ENCODE measurements around the gene NDEL1. TPM values are rescaled to one million over a fixed set of nuclear protein-coding genes. Genes with fewer than 3 reads are reported as not detected.

The NDEL1 gene
- total RNA-seq, 1 donor: 68.8 TPM

GRCh38 chr17:8426094-8426720, 9.5 kb upstream of the NDEL1 start:
- no peak for DNase-seq (ENCODE audit: low read depth)
- H3K4me3 ChIP-seq (ENCODE audit: low read depth, low read length): no peak overlapping the region
- TF ChIP-seq CTCF (IDR thresholded peaks at IDR 0.05; ENCODE audit: insufficient read depth, low read length): no peak

DNA sequence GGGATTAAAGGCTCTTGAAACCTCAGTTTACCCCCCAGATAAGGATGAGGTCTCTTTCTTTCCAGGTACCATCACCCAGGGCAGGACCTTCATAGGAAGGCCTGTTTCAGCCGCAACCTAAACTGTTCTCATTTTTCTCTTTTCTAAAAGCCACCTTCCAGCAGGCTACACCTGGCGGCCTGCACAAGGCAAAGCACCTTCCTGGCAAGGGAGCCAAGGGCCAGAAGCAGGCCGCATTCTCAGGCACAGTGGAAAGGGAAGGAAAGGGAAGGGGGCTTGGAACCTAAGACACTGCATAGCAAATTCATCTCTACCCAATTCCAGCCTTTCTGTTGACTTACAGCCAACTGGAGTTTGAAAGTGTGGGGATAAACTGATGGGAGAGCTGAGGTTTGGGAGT, 8.9 kb upstream of the NDEL1 start:
- no peak for TF ChIP-seq CTCF (IDR thresholded peaks at IDR 0.05; ENCODE audit: insufficient read depth, low read length)
- no peak overlapping the region for H3K4me3 ChIP-seq (ENCODE audit: low read depth, low read length)
- no peak for DNase-seq (ENCODE audit: low read depth)

- DNase-seq (ENCODE audit: low read depth): peak; percentile 97
- no peak overlapping the region for H3K4me3 ChIP-seq (ENCODE audit: low read depth, low read length)
- TF ChIP-seq CTCF (IDR thresholded peaks at IDR 0.05; ENCODE audit: insufficient read depth, low read length): peak; percentile 15
Measured at GRCh38 chr17:8430966-8431365, 4.7 kb upstream of the NDEL1 start.

DNA sequence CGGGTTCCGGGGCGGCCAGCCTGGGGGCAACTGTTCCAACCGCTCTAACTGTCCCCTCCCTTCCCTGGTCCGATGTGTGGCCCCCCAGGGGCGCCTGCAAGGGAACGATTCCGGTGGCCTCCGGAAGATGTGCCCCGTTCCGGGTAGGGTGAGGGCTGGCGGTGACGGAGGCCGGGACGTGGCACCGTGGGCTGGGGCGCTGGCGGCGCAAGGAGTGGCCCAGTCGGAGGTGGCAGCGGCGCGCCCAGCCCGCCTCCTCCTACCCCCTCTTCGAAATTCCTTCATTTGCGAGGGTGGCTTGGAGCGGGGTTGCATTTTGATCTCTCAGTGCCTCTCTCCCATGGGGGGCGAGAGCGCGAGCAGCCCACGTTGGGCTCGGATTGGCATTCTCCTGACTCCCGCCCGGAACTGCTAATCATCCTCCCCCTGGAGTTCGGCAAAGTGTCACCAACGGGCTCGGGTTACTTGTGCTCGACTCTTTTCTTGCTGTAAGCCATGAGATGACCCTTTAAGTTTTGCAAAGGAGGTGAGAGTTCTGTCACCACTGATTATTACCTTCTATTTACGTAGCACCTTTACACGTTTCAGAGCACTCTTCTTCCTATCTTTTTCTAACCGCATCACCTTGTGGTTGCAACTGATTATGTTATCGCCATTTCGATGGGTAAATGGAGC, 622 bp downstream of the NDEL1 start:
- peak overlapping the region; percentile 92 for H3K4me3 ChIP-seq (ENCODE audit: low read depth, low read length)
- TF ChIP-seq CTCF (IDR thresholded peaks at IDR 0.05; ENCODE audit: insufficient read depth, low read length): no peak
- DNase-seq (ENCODE audit: low read depth): peak; percentile 54

GRCh38 chr17:8436844-8437171, 1.1 kb downstream of the NDEL1 start:
- DNase-seq (ENCODE audit: low read depth): peak; percentile 29
- H3K4me3 ChIP-seq (ENCODE audit: low read depth, low read length): peak overlapping the region; percentile 92
- no peak for TF ChIP-seq CTCF (IDR thresholded peaks at IDR 0.05; ENCODE audit: insufficient read depth, low read length)

- no peak for TF ChIP-seq CTCF (IDR thresholded peaks at IDR 0.05; ENCODE audit: insufficient read depth, low read length)
- DNase-seq (ENCODE audit: low read depth): no peak
- no peak overlapping the region for H3K4me3 ChIP-seq (ENCODE audit: low read depth, low read length)
Measured at GRCh38 chr17:8438441-8438840, 2.8 kb downstream of the NDEL1 start.

DNA sequence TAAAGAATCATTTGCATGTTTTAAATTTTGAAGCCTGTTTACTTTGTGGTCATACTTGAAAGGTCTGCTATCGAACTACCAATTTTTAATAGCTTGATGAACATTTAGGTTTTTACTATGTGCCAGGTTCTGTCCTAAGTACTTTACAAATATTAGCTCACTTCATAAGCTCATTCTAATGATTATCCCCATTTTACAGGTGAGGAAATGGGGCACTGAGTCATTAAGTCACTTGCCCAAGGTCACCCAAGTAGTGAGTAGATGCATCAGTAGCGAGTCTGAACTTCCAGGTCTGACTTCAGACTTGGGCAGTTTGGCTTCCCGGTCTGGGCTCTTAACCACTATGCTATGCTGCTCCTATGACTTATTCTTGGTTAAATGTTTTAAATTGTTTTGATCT, 4.0 kb downstream of the NDEL1 start:
- H3K4me3 ChIP-seq (ENCODE audit: low read depth, low read length): no peak overlapping the region
- no peak for DNase-seq (ENCODE audit: low read depth)
- TF ChIP-seq CTCF (IDR thresholded peaks at IDR 0.05; ENCODE audit: insufficient read depth, low read length): no peak
